Brain pericyte (primary cell): ENCODE data around the gene C1orf141.
"Not testable (repeated sequence)": the region's sequence is repeated elsewhere in the genome, so short reads cannot be mapped to it uniquely, and the experiment has no call there.

Experiments
- DNase-seq: peaks from one replicate; pipeline ENCODE4 v3.0.0-alpha.2; 2012; ENCODE audit warnings: low read depth, low spot score

The C1orf141 gene

DNA sequence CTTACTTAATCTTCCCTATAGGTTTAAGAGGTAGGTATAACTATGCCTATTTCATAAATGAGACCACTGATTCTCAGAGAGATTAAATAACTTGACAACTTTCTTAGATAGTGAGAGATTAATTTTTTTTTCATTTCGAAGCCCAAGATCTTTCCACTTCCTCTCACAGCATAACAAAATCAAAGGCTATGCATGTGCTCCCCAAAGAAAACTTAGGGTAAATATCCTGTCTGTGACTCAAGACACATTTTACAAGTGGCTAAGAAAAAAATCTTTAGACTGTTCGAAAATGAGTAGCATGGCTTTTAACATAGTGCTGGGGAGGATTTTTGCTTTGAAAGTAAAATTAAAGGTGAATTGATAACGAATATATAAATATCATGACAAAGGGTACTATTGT is 8.2 kb upstream of the C1orf141 start:
- DNase-seq: no peak

DNA sequence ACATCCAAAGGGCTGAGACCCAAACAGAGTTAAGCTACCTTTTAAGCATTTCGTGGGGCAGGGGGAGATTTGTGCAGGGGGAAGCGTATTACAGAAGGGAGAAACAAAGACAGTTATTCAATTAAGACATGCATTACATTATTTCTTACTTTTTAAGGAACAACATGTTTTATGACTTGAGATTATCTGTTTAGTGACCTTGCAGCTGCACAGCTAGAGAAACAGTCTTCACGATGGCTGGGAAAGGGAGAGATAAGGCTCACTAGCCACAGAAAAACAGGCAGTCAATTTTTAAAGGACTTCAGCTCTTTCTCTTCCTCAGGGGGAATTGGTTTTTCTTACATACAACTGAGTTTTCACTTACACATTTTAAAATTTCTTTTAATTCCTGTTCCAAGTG is 7.1 kb upstream of the C1orf141 start:
- DNase-seq: not testable (repeated sequence)

- DNase-seq: no peak
These were observed 5.7 kb upstream of the C1orf141 start for GRCh38 chr1:67140460-67140859.

- DNase-seq: no peak
These were observed 4.2 kb upstream of the C1orf141 start for GRCh38 chr1:67138813-67139499.

GRCh38 chr1:67137307-67137753 is 2.6 kb upstream of the C1orf141 start:
- no peak for DNase-seq

GRCh38 chr1:67135354-67135753 is 584 bp upstream of the C1orf141 start:
- no peak for DNase-seq

GRCh38 chr1:67133177-67133576 is 1.6 kb downstream of the C1orf141 start:
- no peak for DNase-seq

- DNase-seq: no peak
These were observed 4.1 kb downstream of the C1orf141 start for GRCh38 chr1:67130673-67131072.

DNA sequence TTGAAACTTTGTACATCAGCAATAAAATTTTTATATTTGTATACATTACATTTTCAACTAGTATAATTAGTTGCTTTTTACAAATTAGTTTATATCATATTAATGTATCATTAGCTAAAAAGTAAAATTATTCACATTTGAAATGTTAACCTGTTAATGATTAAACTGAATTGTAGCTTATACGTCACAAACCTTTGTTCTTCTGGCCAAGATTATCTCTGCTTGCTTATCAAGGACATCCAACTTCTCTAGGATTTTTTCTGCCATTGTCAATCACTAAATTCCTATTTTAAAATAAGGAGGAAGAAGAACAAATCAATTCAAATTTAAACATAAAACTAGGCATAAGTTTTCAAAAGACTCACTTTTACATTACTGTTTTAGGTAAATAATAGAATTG is 7.8 kb downstream of the C1orf141 start:
- DNase-seq: no peak

DNA sequence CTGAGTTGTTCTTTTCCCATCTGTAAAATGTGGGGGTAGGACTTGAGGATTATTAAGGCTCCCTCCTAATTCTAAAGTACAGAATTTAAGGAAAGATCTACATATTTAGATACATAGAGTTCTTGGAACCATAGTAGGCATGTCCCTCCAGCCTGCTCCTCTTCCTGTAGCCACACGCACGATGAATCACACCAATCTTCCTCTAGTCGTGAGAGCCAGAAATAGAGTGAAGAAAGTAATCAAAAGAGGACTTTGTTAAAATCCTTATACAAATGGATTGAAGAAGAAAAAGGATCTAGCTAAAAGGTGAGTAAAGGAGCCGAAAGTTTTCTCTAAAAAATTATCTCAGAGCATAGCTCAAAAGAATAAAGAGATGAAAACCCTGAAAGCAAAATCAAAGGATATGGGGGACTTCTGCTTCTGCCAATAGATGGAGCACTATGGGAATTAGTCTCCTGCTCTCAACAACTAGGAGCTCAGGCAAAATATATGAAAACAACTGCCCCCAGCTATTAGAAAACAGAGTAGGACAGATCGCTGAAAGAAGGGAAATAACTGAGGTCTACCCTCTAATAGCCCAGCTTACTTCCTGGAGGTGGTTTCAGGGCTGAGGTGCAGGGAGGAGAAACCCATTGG is 8.5 kb downstream of the C1orf141 start:
- DNase-seq: no peak

GRCh38 chr1:67124455-67124854 is 10.3 kb downstream of the C1orf141 start:
- no peak for DNase-seq

DNA sequence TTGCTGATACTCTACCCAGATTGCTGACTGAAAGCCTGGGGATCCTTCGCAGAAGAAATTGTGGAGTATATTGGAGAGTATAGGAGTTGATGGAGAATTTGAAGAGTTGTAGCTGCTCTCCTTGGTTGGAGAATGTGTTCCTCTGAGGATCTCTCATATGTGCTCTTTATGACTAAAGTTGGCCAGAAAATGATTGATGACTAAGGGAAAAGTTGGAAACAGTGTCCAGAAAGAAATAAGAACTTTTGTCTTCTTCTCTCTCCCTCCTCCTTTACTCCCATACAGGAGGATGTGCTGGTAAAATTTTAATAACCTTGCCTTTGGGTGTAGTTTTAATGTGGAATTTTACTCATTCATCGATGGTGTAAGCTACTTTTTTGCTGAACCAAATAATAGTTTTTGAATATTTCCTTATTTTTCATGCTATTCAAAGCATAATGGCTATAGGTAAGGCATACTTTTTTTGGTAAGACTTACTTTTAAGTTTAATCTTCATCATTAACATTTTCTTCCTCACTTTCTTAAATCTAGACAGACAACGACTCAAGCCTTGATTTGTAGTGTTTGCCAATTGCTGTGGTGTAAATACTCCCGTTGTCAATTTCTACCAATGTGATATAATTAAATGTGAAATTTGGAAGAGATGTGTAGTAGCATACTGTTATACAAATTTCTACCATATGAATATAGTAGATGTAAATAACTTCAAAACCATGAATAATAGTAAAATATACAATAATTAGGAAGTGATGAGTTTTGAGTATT is 13.7 kb downstream of the C1orf141 start:
- no peak for DNase-seq

DNA sequence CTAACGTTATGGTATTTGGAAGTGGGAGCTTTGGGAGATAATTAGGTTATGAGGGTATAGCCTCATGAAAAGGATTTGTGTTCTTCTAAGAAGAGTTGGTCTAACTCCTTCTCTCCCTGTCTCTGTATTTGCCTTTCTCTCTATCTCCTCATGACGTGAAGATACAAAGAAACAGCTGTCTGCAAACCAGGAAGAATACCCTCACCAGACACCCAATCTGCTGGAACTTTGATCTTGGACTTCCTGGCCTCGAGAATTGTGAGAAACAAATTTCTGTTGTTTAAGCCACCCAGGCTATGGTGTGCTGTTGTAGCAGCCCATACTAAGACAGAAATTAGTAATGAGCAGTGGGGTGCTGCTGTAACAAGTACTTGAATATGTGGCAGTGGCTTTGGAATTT is 16.1 kb downstream of the C1orf141 start:
- no peak for DNase-seq

- DNase-seq: no peak
These were observed 16.6 kb downstream of the C1orf141 start for GRCh38 chr1:67118191-67118590.

DNA sequence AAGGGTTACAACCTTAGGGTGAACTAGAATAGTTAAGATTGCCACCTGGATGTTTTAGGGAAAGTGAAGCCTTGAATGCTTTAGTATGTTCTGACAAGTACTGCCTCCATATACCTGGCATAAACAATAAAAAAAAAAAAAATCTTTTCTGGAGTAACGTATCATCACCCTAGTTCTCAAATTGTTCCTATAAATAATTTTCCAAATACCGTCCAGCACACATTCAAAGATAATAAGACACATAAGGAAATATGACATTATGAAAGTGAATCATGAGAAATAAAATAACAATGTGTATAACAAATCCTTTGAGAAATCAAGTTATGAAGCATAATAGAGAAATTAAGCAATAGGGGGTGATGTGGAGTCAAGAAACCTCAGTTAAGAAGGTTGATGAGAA is 20.6 kb downstream of the C1orf141 start:
- DNase-seq: no peak

- no peak for DNase-seq
These were observed 24.4 kb downstream of the C1orf141 start for GRCh38 chr1:67110352-67110751.

DNA sequence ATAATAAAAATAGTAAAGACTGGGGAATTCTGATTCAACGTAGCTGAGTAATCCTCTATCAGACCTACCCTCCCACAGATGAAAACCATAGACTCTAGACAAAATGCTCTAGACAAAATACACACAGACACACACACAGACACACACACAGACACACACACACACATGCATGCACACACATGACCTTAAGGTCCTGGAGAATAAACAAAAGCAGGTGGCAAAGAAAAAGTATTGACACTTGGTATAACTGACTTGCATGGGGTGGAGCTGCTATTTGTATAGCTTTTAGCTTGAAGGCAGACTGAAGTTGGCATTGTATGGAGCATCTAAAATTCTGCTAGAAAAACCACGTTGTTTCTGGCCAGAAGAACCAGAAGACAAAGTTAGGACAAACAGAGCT is 29.3 kb downstream of the C1orf141 start:
- DNase-seq: no peak

DNA sequence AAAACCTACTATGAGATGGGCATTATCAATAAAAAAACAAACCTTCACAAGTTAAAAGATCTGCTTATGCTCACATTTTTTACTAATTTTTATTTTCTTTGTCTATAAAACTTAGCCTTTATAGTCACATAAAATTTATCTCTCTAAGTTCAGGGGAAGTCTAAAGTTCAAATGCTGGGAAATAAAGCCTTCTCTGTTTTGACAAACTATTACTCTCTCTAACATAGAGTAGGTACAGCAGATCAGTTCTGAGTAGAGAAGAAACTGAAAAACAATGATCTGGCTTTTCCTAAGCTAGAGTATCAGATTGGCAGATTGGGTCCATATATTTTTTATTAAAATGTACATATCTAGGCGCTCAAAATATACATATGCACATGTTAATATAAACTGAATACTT is 31.2 kb downstream of the C1orf141 start:
- no peak for DNase-seq

DNA sequence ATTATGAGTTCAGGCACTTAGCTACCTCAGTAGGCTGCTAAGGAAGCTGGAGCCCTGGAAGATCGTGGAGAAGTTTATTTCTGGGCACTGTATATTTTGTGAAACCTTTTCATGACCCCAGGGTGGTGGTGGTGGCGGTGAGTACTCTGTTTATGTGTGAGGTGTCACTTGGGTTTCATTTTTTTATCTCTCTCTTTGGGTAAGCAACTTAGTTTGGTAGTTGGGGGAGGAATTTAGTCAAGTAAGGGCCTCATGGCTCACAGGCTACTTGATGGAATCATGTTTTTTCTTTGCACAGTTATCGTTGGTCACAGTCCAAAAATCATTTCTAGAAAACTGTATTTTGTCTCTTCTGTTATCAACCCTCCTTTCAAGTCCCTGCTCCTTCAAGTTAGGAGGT is 33.9 kb downstream of the C1orf141 start:
- no peak for DNase-seq

DNA sequence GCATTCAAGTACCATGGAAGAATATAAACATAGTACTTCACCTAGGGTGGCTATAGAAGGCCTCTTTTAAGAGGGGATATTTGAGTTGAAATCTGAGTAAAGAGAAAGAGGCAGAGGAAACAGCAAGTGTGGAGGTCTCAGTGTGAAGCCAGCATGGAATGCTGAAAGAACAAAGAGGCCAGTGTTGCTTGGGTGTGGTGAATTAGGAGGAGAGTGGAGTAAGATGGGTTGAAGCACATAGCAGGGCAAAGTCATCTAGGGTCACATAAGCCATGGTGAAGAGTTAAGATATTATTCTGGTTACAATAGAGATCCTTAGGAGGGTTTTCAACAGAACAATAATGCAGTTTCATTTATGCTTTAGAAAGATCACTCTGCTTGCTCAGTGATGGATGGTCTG is 37.5 kb downstream of the C1orf141 start:
- no peak for DNase-seq

- no peak for DNase-seq
These were observed 40.6 kb downstream of the C1orf141 start for GRCh38 chr1:67094191-67094590.

DNA sequence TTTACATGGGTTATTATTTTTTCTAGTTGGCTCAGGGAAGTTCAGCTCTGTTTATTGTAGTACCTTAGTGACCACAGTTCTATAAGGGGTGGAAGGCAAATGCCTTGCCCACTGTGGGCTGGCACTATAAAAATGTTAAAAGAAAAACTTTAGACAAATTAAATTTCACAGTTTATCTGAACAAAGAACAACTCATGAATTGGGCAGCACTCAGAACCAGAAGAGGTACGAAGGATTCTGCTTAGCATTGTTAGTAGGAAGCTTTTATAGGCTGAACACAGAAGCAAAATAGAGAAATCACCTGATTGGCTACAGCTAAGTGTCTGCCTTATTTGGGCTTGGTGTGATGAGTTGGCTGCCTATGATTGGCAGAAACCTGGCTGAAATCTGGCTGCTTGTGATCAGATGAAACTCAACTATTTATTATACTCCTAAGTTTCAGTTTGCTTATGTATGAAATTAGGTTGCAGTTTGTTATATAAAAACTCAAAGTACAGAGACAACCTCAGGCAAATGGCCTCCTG is 45.0 kb downstream of the C1orf141 start:
- no peak for DNase-seq

- DNase-seq: no peak
These were observed 46.3 kb downstream of the C1orf141 start for GRCh38 chr1:67088440-67088839.
